Endothelial cell (in vitro differentiated cells): ENCODE results near the gene IFT74. TPM values are rescaled to one million over a fixed set of nuclear protein-coding genes. Genes with fewer than 3 reads are reported as not detected.
A peak's percentile ranks its signal among the peaks of the same experiment; 100 is the strongest.

Source experiments
- DNase-seq: peaks from one replicate; pipeline ENCODE4 v3.0.0; 2021; ENCODE audit warnings: low spot score
- H3K27ac Mint-ChIP-seq: one replicate; pipeline ENCODE4 v1.8.0; 2021; ENCODE audit warnings: mixed read lengths, inconsistent platforms; ENCODE audit not compliant: unreplicated experiment
- H3K27me3 Mint-ChIP-seq: one replicate; pipeline ENCODE4 v1.8.0; 2021; ENCODE audit warnings: mild to moderate bottlenecking, moderate library complexity, mixed read lengths, inconsistent platforms; ENCODE audit not compliant: unreplicated experiment
- H3K36me3 Mint-ChIP-seq: one replicate; pipeline ENCODE4 v1.8.0; 2021; ENCODE audit warnings: mild to moderate bottlenecking, low read depth, mixed read lengths, inconsistent platforms; ENCODE audit not compliant: unreplicated experiment
- H3K4me1 Mint-ChIP-seq: one replicate; pipeline ENCODE4 v1.8.0; 2021; ENCODE audit warnings: mild to moderate bottlenecking, mixed read lengths, inconsistent platforms; ENCODE audit not compliant: unreplicated experiment
- H3K4me3 Mint-ChIP-seq: one replicate; pipeline ENCODE4 v1.8.0; 2021; ENCODE audit warnings: mild to moderate bottlenecking, mixed read lengths, inconsistent platforms; ENCODE audit not compliant: unreplicated experiment
- H3K9me3 Mint-ChIP-seq: one replicate; pipeline ENCODE4 v1.8.0; 2021; ENCODE audit warnings: mixed read lengths, inconsistent platforms; ENCODE audit not compliant: unreplicated experiment
- total RNA-seq: library from RNA; stranded (reverse); fragmentation: NEBNext Ultra II Directional; extraction: Animal tissue kit (Norgen Biotek cat#: 25700); gene quantifications from one replicate; pipeline ENCODE4 v1.2.1, GENCODE V29; 2021; ENCODE audit not compliant: unreplicated experiment
- TF ChIP-seq, protein P1 (sequence below): fragments of 200-600 bp; sonication (generic); IDR thresholded peaks from one replicate; pipeline ENCODE4 v1.5.0; 2021; ENCODE audit warnings: antibody characterized with exemption; ENCODE audit not compliant: unreplicated experiment

Gene IFT74
- total RNA-seq, 1 donor from 2014 or later = 6.5 TPM

DNA sequence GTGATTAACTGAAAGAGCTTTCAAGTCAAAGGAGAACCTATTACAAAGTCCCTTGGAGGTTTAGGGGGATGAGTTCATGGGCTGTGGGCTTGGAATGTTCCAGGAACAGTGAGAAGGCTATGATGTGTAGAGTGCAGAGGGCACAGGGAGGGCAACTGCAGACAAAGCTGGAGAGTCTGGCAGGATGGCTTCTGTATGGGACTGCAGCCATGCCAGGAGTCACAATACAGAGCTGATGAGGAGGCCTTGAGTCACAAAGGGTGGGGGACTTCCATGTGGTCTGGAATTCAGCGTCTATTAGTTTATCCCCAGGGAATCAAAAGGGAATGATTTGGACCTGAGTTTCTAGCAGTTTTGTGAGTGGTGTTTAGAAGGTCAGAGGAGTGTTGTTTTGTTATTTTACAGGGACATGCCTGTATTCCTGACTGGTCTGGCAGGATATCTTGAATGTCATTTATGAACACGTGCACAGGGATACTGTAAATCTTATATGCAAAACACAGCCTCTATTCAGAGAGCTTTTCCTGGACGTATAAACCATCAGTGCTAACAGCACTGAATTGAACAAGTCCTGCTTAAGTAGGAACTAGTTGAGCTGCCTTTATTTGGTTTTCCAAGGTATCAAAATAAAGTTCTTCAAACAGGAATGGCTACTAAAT lies 138.6 kb downstream of the IFT74 start:
- peaks cover 22% of the 10 kb centered on the region for H3K4me1 Mint-ChIP-seq
- peak overlapping the region; percentile 14 for H3K27ac Mint-ChIP-seq
- no peak overlapping the region for H3K4me3 Mint-ChIP-seq
- peaks cover 12% of the 10 kb centered on the region for H3K36me3 Mint-ChIP-seq
- TF ChIP-seq, protein P1, sequence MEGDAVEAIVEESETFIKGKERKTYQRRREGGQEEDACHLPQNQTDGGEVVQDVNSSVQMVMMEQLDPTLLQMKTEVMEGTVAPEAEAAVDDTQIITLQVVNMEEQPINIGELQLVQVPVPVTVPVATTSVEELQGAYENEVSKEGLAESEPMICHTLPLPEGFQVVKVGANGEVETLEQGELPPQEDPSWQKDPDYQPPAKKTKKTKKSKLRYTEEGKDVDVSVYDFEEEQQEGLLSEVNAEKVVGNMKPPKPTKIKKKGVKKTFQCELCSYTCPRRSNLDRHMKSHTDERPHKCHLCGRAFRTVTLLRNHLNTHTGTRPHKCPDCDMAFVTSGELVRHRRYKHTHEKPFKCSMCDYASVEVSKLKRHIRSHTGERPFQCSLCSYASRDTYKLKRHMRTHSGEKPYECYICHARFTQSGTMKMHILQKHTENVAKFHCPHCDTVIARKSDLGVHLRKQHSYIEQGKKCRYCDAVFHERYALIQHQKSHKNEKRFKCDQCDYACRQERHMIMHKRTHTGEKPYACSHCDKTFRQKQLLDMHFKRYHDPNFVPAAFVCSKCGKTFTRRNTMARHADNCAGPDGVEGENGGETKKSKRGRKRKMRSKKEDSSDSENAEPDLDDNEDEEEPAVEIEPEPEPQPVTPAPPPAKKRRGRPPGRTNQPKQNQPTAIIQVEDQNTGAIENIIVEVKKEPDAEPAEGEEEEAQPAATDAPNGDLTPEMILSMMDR = no peak
- no peaks in the 10 kb centered on the region for H3K9me3 Mint-ChIP-seq
- no peak for DNase-seq
- no peaks in the 10 kb centered on the region for H3K27me3 Mint-ChIP-seq

DNA sequence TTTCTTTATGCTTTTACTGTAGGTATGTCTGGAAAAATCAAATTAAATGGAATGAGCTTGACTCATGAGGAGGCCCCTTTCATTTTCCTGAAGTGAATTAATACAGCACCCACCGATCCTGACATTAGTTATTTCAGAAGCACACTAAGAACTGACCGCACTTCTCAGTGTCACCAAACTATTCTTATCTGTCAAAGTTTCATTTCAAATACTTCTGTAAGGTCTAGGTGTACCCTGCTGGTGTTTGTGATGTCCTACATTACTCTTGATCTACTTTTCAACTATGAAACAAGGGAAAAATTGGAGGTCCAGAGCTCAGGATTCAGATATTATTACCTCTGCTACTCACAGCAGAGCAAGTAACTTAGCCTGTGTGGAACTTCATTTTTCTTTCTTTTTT lies 151.0 kb downstream of the IFT74 start:
- Mint-ChIP-seq H3K4me3 (no peak overlapping the region), H3K9me3 (no peaks in the 10 kb centered on the region), H3K36me3 (peaks cover 14% of the 10 kb centered on the region), H3K27me3 (peaks cover 6% of the 10 kb centered on the region), H3K27ac (peak overlapping the region; percentile 77), H3K4me1 (peaks cover 41% of the 10 kb centered on the region)
- no peak for DNase-seq
- TF ChIP-seq, protein P1 = no peak

- peaks cover 3% of the 10 kb centered on the region for H3K27me3 Mint-ChIP-seq
- H3K27ac Mint-ChIP-seq = peak within 1 kb of the TSS; percentile 98
Observed at GRCh38 chr9:27108981-27109541, 152.8 kb downstream of the IFT74 start, which contains the start of gene TEK. TSS of gene TEK (plus strand) at chr9:27109225. CDS start at chr9:27109591, 366 bp downstream.

GRCh38 chr9:27109621-27110020 lies 153.4 kb downstream of the IFT74 start:
- Mint-ChIP-seq H3K4me3 (peak overlapping the region; percentile 96), H3K36me3 (peaks cover 28% of the 10 kb centered on the region), H3K4me1 (peaks cover 53% of the 10 kb centered on the region), H3K9me3 (no peaks in the 10 kb centered on the region), H3K27ac (peak overlapping the region; percentile 98), H3K27me3 (peaks cover 3% of the 10 kb centered on the region)
- DNase-seq = no peak
- TF ChIP-seq, protein P1 = no peak

More at GRCh38 chr9:27108981-27109541, 152.8 kb downstream of the IFT74 start, which contains the start of gene TEK:
- Mint-ChIP-seq H3K9me3 (no peaks in the 10 kb centered on the region), H3K4me1 (peaks cover 57% of the 10 kb centered on the region), H3K36me3 (peaks cover 27% of the 10 kb centered on the region), H3K4me3 (peak within 1 kb of the TSS; percentile 96)
- TF ChIP-seq, protein P1 = no peak
- DNase-seq = peak; percentile 52

DNA sequence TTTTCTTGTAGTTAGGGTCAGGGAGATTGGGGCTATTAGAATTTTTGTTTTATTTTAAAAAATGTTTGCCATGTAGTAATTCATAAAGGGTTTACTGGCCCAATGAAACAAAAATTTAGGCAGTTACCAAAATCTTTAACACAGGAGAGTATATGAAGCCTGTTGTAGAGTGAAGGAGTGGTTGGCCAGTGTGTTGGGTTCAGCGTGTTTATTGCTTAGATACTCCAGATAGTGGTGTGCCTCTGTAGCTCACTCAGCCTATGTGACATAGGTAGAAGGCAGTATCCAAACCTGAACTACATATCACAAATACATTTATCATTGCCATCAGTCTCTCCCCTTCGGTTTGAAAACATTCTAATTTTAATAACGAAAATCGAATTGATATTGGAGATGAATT lies 154.0 kb downstream of the IFT74 start:
- DNase-seq = no peak
- Mint-ChIP-seq H3K4me3 (peak overlapping the region; percentile 96), H3K4me1 (peaks cover 57% of the 10 kb centered on the region), H3K27me3 (peaks cover 3% of the 10 kb centered on the region), H3K9me3 (no peaks in the 10 kb centered on the region), H3K36me3 (peaks cover 28% of the 10 kb centered on the region), H3K27ac (peak overlapping the region; percentile 98)
- TF ChIP-seq, protein P1 = no peak
